ENCODE results near the gene GRK2. TPM values are rescaled to one million over a fixed set of nuclear protein-coding genes. Genes with fewer than 3 reads are reported as not detected.

Gene GRK2
- total RNA-seq, 2 donors from 2014 or later: 58.0 to 61.7 TPM

DNA sequence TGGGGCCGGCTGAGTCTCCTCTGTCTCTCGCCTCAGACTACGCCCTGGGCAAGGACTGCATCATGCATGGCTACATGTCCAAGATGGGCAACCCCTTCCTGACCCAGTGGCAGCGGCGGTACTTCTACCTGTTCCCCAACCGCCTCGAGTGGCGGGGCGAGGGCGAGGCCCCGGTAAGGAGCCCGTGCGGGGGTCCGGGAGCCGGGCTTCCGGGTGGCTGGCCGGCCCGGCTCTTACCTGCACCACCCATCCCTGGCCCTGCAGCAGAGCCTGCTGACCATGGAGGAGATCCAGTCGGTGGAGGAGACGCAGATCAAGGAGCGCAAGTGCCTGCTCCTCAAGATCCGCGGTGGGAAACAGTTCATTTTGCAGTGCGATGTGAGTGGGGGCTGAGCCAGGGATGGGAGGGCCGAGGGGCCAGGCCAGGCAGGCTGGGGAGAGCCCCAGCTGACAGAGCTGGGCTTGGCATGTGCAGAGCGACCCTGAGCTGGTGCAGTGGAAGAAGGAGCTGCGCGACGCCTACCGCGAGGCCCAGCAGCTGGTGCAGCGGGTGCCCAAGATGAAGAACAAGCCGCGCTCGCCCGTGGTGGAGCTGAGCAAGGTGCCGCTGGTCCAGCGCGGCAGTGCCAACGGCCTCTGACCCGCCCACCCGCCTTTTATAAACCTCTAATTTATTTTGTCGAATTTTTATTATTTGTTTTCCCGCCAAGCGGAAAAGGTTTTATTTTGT, 18.7 kb downstream of the GRK2 start:
- no peak for DNase-seq
- Histone ChIP-seq H3K9me3 (ENCODE audit: control insufficient read depth, low read length) (no peaks in the 10 kb centered on the region), H3K36me3 (ENCODE audit: control insufficient read depth, insufficient read depth, low read length) (peaks cover 19% of the 10 kb centered on the region), H3K4me3 (ENCODE audit: low read length) (no peak overlapping the region), H3K9ac (ENCODE audit: extremely low read depth, low read length, poor library complexity, severe bottlenecking) (no peak overlapping the region), H3K4me1 (ENCODE audit: control insufficient read depth, insufficient read depth, low read length) (no peaks in the 10 kb centered on the region), H3K27ac (ENCODE audit: low read depth, low read length) (no peak overlapping the region), H3K27me3 (ENCODE audit: control insufficient read depth, insufficient read depth, low read length, poor library complexity, severe bottlenecking) (no peaks in the 10 kb centered on the region)
- WGBS, 2 experiments (ENCODE audit: insufficient coverage in 1 of 2, insufficient read length in 1 of 2): 91 to 97% methylated on average over 32 to 45 of the region's 45 CpGs
- H3K36me3 Mint-ChIP-seq (ENCODE audit: low read depth): peaks cover 36% of the 10 kb centered on the region
- no peaks in the 10 kb centered on the region for H3K27me3 Mint-ChIP-seq (ENCODE audit: insufficient read depth)
- no peak for TF ChIP-seq CTCF (conservative IDR thresholded peaks at IDR 0.05)
- H3K4me3 Mint-ChIP-seq: no peak overlapping the region
- H3K9me3 Mint-ChIP-seq: no peaks in the 10 kb centered on the region
- peaks cover 10% of the 10 kb centered on the region for H3K4me1 Mint-ChIP-seq
- H3K27ac Mint-ChIP-seq: no peak overlapping the region

DNA sequence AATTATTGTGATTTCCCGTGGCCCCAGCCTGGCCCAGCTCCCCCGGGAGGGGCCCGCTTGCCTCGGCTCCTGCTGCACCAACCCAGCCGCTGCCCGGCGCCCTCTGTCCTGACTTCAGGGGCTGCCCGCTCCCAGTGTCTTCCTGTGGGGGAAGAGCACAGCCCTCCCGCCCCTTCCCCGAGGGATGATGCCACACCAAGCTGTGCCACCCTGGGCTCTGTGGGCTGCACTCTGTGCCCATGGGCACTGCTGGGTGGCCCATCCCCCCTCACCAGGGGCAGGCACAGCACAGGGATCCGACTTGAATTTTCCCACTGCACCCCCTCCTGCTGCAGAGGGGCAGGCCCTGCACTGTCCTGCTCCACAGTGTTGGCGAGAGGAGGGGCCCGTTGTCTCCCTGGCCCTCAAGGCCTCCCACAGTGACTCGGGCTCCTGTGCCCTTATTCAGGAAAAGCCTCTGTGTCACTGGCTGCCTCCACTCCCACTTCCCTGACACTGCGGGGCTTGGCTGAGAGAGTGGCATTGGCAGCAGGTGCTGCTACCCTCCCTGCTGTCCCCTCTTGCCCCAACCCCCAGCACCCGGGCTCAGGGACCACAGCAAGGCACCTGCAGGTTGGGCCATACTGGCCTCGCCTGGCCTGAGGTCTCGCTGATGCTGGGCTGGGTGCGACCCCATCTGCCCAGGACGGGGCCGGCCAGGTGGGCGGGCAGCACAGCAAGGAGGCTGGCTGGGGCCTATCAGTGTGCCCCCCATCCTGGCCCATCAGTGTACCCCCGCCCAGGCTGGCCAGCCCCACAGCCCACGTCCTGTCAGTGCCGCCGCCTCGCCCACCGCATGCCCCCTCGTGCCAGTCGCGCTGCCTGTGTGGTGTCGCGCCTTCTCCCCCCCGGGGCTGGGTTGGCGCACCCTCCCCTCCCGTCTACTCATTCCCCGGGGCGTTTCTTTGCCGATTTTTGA, 19.5 kb downstream of the GRK2 start:
- Histone ChIP-seq H3K36me3 (ENCODE audit: control insufficient read depth, insufficient read depth, low read length) (peaks cover 16% of the 10 kb centered on the region), H3K9ac (ENCODE audit: extremely low read depth, low read length, poor library complexity, severe bottlenecking) (no peak overlapping the region), H3K4me3 (ENCODE audit: low read length) (no peak overlapping the region), H3K27ac (ENCODE audit: low read depth, low read length) (peak overlapping the region; percentile 17), H3K9me3 (ENCODE audit: control insufficient read depth, low read length) (no peaks in the 10 kb centered on the region), H3K27me3 (ENCODE audit: control insufficient read depth, insufficient read depth, low read length, poor library complexity, severe bottlenecking) (no peaks in the 10 kb centered on the region), H3K4me1 (ENCODE audit: control insufficient read depth, insufficient read depth, low read length) (no peaks in the 10 kb centered on the region)
- 93 to 94% methylated on average over 5 to 38 of the region's 39 CpGs for WGBS, 2 experiments (ENCODE audit: insufficient coverage in 1 of 2, insufficient read length in 1 of 2)
- Mint-ChIP-seq H3K36me3 (ENCODE audit: low read depth) (peaks cover 28% of the 10 kb centered on the region), H3K9me3 (no peaks in the 10 kb centered on the region), H3K4me3 (no peak overlapping the region), H3K4me1 (peaks cover 10% of the 10 kb centered on the region), H3K27ac (no peak overlapping the region), H3K27me3 (ENCODE audit: insufficient read depth) (no peaks in the 10 kb centered on the region)
- no peak for TF ChIP-seq CTCF (conservative IDR thresholded peaks at IDR 0.05)
- DNase-seq: no peak

GRCh38 chr11:67286621-67287333, 20.5 kb downstream of the GRK2 start:
- Histone ChIP-seq H3K27ac (ENCODE audit: low read depth, low read length) (no peak overlapping the region), H3K27me3 (ENCODE audit: control insufficient read depth, insufficient read depth, low read length, poor library complexity, severe bottlenecking) (no peaks in the 10 kb centered on the region), H3K4me3 (ENCODE audit: low read length) (no peak overlapping the region), H3K9me3 (ENCODE audit: control insufficient read depth, low read length) (no peaks in the 10 kb centered on the region), H3K36me3 (ENCODE audit: control insufficient read depth, insufficient read depth, low read length) (peaks cover 22% of the 10 kb centered on the region), H3K9ac (ENCODE audit: extremely low read depth, low read length, poor library complexity, severe bottlenecking) (no peak overlapping the region), H3K4me1 (ENCODE audit: control insufficient read depth, insufficient read depth, low read length) (no peaks in the 10 kb centered on the region)
- 81 to 92% methylated on average over 4 to 8 of the region's 8 CpGs for WGBS, 2 experiments (ENCODE audit: insufficient coverage in 1 of 2, insufficient read length in 1 of 2)
- H3K4me3 Mint-ChIP-seq: peak overlapping the region; percentile 62
- no peaks in the 10 kb centered on the region for H3K9me3 Mint-ChIP-seq
- H3K27ac Mint-ChIP-seq: peak overlapping the region; percentile 91
- DNase-seq: no peak
- TF ChIP-seq CTCF (conservative IDR thresholded peaks at IDR 0.05): peak; percentile 47
- H3K27me3 Mint-ChIP-seq (ENCODE audit: insufficient read depth): no peaks in the 10 kb centered on the region
- peaks cover 10% of the 10 kb centered on the region for H3K4me1 Mint-ChIP-seq
- H3K36me3 Mint-ChIP-seq (ENCODE audit: low read depth): peaks cover 33% of the 10 kb centered on the region
